Smooth muscle cell (in vitro differentiated cells): ENCODE results near the gene CHAF1A. TPM values are rescaled to one million over a fixed set of nuclear protein-coding genes. Genes with fewer than 3 reads are reported as not detected.

ENCODE experiments used
- DNase-seq: peaks from one replicate; lab custom pipeline; 2025; ENCODE audit not compliant: unreplicated experiment; lab: John Stamatoyannopoulos, UW
- H2AFZ ChIP-seq: fragments of 200-600 bp; sonication (generic); 2 replicates; pipeline ENCODE4 v1.6.0; 2016; ENCODE audit warnings: antibody characterized with exemption, low read depth, mild to moderate bottlenecking
- H3F3A ChIP-seq: fragments of 200-600 bp; sonication (generic); 2 replicates; pipeline ENCODE4 v1.6.0; 2017; ENCODE audit warnings: antibody characterized with exemption, low read depth
- H3K27ac ChIP-seq: fragments of 200-600 bp; sonication (generic); 2 replicates; pipeline ENCODE4 v1.5.1; 2016; ENCODE audit warnings: low read depth, mild to moderate bottlenecking
- H3K27me3 ChIP-seq: fragments of 200-600 bp; sonication (generic); 2 replicates; pipeline ENCODE4 v1.6.1; 2016; ENCODE audit warnings: low read depth, mild to moderate bottlenecking
- H3K36me3 ChIP-seq: fragments of 200-600 bp; sonication (generic); 2 replicates; pipeline ENCODE4 v1.5.1; 2016; ENCODE audit warnings: low read depth
- H3K4me1 ChIP-seq: fragments of 200-600 bp; sonication (generic); 2 replicates; pipeline ENCODE4 v1.5.1; 2016; ENCODE audit warnings: low read depth
- H3K4me2 ChIP-seq: fragments of 200-600 bp; sonication (generic); 2 replicates; pipeline ENCODE4 v1.6.0; 2016; ENCODE audit warnings: mild to moderate bottlenecking
- H3K4me3 ChIP-seq: fragments of 200-600 bp; sonication (generic); 2 replicates; pipeline ENCODE4 v1.5.1; 2016; ENCODE audit warnings: mild to moderate bottlenecking
- H3K79me2 ChIP-seq: fragments of 200-600 bp; sonication (generic); 2 replicates; pipeline ENCODE4 v1.6.0; 2016; ENCODE audit warnings: low read depth, mild to moderate bottlenecking
- H3K9ac ChIP-seq: fragments of 200-600 bp; sonication (generic); 2 replicates; pipeline ENCODE4 v1.6.0; 2016; ENCODE audit warnings: low read depth
- H3K9me3 ChIP-seq: fragments of 200-600 bp; sonication (generic); replicated peaks from 2 replicates; pipeline ENCODE4 v1.5.1; 2016; ENCODE audit warnings: low read depth
- H4K20me1 ChIP-seq: fragments of 200-600 bp; sonication (generic); 2 replicates; pipeline ENCODE4 v1.6.0; 2016; ENCODE audit warnings: low read depth
- CTCF ChIP-seq: fragments of 200-600 bp; sonication (generic); IDR thresholded peaks from 2 replicates; pipeline ENCODE4 v1.5.1; 2017; ENCODE audit warnings: borderline replicate concordance, mild to moderate bottlenecking, antibody characterized with exemption; ENCODE audit not compliant: insufficient read depth, poor library complexity, severe bottlenecking
- WGBS: methylation state at CpG from one replicate; pipeline ENCODE4 v1.1.7; 2016; ENCODE audit warnings: low lambda C conversion rate; 5-methylcytosine and 5-hydroxymethylcytosine counted together
- polyA plus RNA-seq: library from polyadenylated mRNA; unstranded; fragments of >200 nt; fragmentation: Nextera tagmentation; extraction: Ambion mirVana; gene quantifications from 2 replicates; pipeline ENCODE4 v1.2.1, GENCODE V29; 2016
- total RNA-seq: library from RNA; depleted of rRNA; stranded (reverse); fragments of >200 nt; gene quantifications from 2 replicates; pipeline ENCODE4 v1.2.3, GENCODE V29; 2014

Gene CHAF1A
- total and polyA plus RNA-seq, 2 experiments from 2014 or later = 3.8 to 11.4 TPM

GRCh38 chr19:4474514-4475022 lies 72.1 kb downstream of the CHAF1A start:
- Histone ChIP-seq H3K36me3 (no peaks in the 10 kb centered on the region), H3K9me3 (no peaks in the 10 kb centered on the region), H3F3A (peaks cover 4% of the 10 kb centered on the region), H2AFZ (peak overlapping the region; percentile 49), H3K4me2 (peak overlapping the region; percentile 99), H3K4me3 (peak overlapping the region; percentile 87), H3K27ac (peak overlapping the region; percentile 18), H3K27me3 (no peaks in the 10 kb centered on the region), H3K9ac (peak overlapping the region; percentile 91), H4K20me1 (peaks cover 33% of the 10 kb centered on the region), H3K4me1 (peaks cover 19% of the 10 kb centered on the region), H3K79me2 (peaks cover 44% of the 10 kb centered on the region)
- no peak for TF ChIP-seq CTCF
- DNase-seq = peak; percentile 15
- 27% methylated on average over 12 of the region's 13 CpGs for WGBS

- Histone ChIP-seq H3K4me3 (no peak overlapping the region), H3K9ac (no peak overlapping the region), H3K36me3 (no peaks in the 10 kb centered on the region), H3F3A (no peaks in the 10 kb centered on the region), H3K79me2 (peaks cover 42% of the 10 kb centered on the region), H2AFZ (no peak overlapping the region), H3K4me2 (no peak overlapping the region), H3K4me1 (peaks cover 19% of the 10 kb centered on the region), H3K27ac (no peak overlapping the region), H4K20me1 (peaks cover 43% of the 10 kb centered on the region), H3K27me3 (no peaks in the 10 kb centered on the region), H3K9me3 (no peaks in the 10 kb centered on the region)
- TF ChIP-seq CTCF = no peak
- WGBS = 88% methylated on average over 16 of the region's 16 CpGs
- no peak for DNase-seq
Observed at GRCh38 chr19:4477034-4477801, 74.8 kb downstream of the CHAF1A start.

GRCh38 chr19:4482721-4483364 lies 80.4 kb downstream of the CHAF1A start:
- H3K79me2 ChIP-seq = peaks cover 4% of the 10 kb centered on the region
- no peak overlapping the region for H2AFZ ChIP-seq
- no peak for DNase-seq
- no peak overlapping the region for H3K4me3 ChIP-seq
- no peak for TF ChIP-seq CTCF
- peaks cover 35% of the 10 kb centered on the region for H4K20me1 ChIP-seq
- no peak overlapping the region for H3K4me2 ChIP-seq
- H3K27ac ChIP-seq = no peak overlapping the region
- H3K27me3 ChIP-seq = no peaks in the 10 kb centered on the region
- H3K36me3 ChIP-seq = no peaks in the 10 kb centered on the region
- no peaks in the 10 kb centered on the region for H3K4me1 ChIP-seq
- no peaks in the 10 kb centered on the region for H3F3A ChIP-seq
- H3K9me3 ChIP-seq = no peaks in the 10 kb centered on the region
- H3K9ac ChIP-seq = no peak overlapping the region
- 97% methylated on average over 35 of the region's 35 CpGs for WGBS
